HPDE6-E6E7 (cell line): ENCODE data around the gene BMP2K.
A peak's percentile ranks its signal among the peaks of the same experiment; 100 is the strongest.

Experiments used
- DNase-seq: peaks from one replicate; pipeline ENCODE4 v3.0.0; 2011; ENCODE audit warnings: missing footprints; ENCODE audit errors: extremely low spot score

Gene BMP2K

DNA sequence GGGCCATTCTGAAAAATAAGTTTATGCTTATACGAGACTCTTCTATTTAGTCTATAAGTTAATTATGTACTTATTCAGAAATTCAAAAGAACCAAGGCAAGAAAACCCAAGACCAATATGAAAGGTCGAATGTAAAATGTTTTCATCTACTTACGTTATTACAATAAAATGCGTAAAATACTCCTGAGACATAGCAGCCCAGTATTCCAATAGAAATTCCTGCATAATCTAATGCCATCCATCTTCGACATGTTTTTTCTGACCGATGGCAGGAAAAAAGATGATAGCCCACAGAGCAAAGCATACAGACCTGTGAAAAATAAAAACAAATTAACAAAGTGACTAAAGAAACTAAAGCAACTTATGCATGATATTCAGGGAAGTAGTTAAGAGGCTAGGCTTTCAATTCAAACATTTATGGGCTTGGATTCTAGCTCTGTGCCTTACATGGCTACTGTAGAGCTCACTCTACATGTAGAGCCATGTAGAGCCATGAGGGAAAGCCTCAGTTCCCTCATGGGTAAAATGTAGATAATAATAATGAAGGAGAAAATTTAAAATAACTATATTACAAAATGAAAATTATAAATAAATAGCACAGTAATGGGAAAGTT, 154.0 kb downstream of the BMP2K start:
- DNase-seq = no peak

DNA sequence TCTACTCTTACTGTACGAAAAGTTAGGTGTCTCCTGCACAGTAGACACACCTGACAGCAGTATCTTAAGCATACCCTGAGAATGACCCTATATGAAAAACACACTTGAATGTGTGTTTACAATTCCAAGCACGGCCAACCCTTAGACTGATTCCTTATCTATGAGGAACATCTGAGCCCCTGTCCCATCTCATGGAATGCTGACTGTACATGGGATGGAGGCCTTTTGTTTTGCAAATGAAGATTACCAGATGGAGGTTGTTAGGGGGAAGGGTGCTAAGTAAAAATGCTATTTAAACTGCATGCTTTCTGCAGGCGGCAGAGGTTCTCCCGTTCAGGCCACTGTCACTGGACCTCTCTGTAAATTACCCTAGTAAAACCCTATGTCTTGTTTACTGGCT, 160.8 kb downstream of the BMP2K start:
- no peak for DNase-seq

DNA sequence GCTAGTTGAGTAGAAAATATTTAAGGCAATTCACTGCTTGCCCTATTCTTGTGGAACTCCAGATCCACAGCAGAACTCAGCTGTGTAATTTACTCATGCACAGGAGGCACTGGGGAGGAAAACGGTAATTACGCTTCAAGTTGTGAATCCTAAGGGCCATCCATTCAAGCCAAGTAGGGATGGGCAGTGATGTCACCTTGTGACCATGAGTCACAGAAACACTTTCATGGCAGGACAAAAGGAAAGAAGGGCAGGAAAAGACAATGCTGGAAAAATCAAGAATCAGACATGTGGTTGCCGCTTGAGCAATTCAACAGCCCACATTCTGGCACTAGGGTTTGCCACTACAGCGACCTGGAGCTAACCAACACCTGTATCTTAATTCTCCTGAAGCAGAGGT, 161.7 kb downstream of the BMP2K start:
- DNase-seq = no peak

DNA sequence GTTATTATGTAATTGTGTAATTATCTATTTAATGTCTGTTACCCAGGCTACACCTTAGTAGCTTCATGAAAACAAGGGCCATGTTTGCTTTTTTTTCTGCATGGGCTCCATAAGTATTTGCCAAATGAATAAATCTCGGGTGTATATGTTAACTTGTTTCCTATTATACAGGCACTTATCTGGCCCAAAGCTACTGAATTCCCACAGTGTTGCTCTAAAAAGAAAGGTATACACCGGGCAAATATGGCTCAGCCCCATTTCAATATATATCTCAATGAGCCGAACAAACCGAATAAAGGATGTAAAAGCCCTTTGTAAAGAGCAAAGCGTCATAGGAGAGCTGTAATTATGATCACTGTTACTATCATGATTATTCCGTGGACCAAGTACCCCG, 162.3 kb downstream of the BMP2K start:
- no peak for DNase-seq

DNA sequence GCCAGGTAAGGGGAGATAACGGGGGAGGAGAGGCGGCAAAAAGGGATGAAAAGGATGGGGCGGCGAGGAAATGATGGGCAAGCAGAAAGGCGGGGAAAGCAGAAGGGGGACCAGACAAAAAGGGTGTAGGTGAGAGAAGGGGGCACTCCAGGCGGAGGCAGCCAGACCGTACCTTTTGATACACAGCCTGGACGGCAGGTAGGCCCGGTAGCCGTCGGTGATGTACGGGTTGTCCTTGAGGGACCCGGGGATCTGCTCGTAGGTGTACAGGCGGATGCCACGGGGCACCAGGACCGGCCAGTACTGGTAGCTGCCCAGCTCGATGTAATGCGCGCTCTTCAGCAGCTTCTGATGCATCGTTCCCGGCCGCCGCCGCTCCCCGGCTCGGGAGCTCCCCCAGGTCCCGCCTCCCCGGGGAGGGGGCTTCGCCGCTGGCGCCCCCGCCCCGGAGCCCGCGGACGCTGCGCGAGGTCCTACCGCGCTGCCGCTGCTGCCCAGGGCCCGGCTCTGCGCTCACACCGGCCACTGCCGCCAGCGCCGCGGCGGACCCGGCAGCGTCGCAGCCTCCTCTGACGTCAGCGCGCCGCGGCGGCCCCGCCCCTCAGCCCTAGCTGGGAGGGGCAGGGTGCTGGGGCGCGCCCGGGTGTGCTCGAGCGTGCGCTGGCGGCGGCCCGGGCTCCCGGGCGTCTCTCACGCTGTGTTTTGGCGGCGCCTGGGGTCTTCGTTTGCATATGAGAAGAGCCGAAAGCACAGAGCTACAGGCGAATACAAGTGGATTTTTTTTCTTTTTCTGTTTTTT, 162.9 kb downstream of the BMP2K start, which contains the start of gene PAQR3:
PAQR3 (minus strand) TSS at position 571 of the 799 bp plus-strand sequence; CDS start at position 357, 214 bp downstream.
- peak; percentile 84 for DNase-seq

DNA sequence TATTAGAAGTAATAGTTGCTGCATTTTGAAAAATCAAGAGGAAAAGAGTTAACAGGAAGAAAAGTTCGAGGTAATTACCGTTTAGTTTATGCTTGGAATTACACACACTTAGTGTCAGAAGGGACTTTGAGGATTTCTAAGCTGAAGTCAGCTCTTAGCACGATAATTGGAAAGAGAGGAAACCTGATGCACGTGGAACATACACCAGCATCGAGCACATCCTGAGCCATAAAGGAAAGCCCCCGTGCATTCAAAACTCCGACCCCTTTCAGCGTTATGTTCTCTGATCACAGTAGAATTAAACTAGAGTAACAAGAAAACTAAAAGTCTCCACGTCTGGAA, 163.5 kb downstream of the BMP2K start:
- DNase-seq = no peak

DNA sequence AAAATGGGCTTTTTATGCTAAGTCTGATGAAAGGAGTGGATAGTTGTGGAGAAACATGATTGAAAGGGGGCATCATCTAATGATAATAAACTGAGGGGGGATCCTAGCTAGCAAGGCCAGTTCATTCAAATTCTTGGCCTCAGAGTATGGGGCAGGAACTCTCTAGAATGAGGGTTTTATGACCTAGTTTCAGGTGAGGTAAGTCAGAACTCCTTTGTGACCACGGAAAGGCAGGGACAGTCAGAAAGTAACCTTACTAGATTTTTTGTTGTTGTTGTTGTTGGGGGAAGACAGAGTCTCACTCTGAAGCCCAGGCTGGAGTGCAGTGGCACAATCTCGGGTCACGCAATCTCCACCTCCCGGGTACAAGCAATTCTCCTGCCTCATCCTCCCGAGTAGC, 164.6 kb downstream of the BMP2K start:
- no peak for DNase-seq

DNA sequence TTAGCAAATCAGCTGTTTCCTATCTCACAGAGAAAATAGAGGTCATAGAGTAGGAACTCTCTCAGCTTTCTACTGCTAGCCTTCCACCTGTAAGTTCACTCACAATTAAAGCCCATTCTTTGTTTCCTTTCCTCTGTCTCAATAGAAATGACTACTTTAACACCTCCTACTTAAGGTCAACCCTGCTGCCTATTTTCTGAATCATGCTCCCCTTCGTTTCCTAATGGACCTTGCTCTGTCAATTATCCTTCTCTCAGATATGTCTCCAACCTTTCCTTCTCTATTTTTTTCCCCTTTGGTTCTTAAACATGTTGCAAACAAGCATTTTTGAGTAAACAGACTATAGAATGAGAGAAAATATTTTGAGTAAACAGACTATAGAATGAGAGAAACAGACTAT, 168.2 kb downstream of the BMP2K start:
- DNase-seq = no peak

DNA sequence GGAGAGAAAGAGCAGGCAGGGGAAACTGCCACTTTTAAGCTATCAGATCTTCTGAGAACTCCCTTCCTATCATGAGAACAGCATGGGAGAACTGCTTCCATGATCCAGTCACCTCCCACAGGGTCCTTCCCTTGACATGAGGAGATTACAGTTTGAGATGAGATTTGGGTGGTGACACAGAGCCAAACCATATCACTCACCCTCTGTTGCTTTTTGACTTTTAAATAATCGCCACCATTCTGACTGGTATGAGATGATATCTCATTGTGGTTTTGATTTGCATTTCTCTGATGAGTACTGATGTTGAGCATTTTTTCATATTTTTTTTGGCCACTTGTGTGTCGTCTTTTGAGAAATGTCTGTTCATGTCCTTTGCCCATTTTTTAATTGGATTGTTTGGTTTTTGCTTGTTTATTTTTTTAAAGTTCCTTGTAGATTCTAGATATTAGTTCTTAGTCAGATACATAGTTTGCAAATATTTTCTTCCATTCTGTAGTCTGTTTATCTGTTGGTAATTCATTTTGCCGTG, 169.6 kb downstream of the BMP2K start:
- no peak for DNase-seq

DNA sequence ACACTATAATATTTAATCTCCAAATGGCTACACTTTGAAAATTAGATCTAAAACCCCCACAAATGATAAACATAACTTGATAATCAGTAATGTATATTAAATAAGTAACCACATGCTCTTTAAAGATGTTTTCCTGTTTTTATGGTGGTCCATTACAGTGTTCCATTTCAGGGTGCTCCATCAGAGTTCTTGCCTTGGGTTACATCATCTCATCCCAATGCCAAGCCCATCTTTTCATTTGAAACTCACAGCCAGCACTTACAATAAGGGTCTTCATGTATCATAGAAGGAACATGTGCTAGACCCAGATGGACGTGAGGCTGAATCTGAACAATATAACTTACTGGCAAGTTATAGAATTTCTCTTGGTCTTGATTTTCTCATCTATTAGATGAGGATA, 173.6 kb downstream of the BMP2K start:
- DNase-seq = no peak

DNA sequence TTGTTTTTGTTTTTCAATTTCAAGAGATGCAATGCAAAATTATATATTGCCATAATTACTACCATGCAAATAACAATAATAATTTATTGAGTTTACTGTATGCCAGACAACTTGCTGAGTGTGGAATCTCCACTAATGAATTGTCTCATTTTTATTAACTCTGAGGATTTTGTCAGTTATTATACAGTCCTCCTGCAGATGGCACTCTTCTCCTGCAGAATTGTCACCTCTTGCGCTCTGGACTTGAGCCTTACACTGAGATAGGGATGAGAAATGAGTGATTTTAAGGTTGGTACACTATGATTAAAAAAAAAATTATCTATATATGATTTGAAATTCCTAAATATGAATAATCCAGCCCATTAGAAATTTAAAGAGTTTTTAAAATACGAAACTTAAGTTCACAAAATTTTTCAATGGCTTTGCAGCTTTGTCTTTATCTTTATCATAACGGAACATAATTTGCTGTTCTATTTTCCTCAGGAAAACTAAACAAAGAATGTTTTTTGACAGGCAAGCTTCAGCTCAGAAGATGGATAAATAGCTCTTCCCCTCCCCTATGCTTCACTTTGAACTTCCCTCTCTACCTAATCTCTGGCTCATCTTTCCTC, 175.8 kb downstream of the BMP2K start:
- DNase-seq = peak; percentile 41

DNA sequence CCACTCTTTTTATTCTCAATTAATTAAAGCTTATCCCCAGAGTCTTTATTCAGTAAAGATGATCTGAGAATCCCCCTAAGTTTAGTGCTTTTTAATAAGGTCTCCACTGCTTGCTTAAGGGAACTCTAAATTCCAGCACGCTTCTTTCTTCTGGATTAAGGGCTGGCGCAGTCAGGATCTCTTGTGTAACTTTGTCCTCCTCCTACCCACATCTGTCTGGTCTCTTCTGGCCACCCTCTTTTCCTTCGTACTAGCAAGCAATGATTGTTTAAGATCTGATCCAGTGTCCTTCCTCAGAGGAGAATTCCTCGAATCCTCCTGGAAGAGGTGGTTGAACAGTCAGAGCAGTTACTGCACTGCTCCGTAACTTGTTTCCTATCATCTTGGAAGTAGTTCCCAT, 177.1 kb downstream of the BMP2K start:
- DNase-seq = no peak

DNA sequence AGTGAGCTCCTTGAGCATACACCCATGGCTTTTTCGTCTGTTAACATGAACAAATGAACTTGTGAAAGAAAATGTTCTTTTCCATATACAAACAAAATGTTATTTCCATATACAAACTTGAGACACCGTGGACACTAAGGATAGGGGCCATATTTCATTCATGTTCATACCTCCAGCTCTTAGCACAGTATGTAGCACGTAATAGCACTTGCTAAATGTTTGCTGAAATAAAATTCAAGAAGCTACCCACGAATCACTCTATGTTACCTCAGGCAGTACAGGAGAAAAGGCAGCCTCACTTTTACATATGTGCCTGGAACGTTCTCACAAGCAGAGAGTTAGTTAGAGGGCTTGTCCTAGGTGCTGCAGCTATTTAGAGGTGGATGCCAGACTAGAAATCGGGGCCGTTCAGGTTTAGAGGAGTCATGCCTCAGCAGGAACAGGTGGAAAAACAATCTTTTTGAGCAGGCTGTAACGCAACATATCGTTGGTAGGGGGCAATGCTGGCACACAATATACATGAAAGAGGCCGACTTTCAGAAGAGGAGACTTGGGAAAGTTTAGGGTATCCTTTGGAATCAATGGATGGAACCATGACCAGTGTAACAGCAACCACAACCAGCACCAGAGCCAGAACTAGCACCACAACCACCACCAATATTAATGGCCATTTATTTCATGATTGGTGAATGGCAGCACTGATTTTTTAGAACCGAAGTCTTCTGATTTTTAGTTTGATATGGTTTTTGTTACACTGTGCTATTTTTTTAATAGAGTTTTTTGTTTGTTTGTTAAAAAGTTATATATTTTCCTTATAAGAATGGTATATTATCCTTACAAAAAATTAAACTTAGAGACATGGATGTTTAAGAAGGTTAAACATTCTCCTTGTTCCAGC, 177.9 kb downstream of the BMP2K start:
- no peak for DNase-seq

DNA sequence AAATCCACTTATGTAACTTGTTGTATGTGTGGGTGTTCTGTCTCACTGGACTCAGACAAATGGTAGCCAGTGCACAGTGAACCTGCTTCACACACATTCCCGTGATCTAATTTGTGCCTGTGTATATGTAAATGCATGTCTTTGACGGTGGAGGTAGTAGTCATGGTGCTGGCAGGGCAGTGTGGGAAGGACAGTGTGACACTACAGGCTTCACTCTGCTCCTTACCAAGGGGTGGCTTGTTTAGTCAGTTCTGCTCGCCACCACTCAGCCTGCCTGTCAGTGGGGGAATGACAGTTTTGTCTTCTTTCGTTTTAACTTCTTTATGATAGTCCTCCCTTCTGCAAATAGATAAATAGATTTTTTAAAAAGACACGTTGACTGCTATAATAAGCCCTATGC, 180.8 kb downstream of the BMP2K start:
- DNase-seq = no peak

DNA sequence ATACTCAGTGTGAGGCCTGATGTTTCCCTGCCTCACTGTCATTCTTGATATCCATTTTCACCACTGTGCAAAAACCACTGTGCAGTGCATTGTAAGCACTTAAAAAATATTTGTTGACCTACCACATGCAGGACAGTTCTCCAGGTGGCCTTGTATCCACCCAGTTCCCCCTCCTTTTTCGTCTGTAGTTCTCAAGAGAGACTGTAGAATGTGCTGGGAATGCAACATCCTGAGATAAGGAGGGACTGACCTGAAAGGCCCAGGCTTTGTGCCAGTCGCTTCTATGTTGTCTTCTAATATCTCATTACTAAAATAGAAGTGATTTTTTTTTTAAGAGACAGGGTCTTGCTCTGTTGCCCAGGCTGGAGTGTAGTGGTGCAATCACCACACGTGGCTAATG, 184.8 kb downstream of the BMP2K start:
- no peak for DNase-seq
